Epithelial cell of esophagus (primary cell): ENCODE measurements around the gene SLC2A4.
"Not testable (repeated sequence)": the region's sequence is repeated elsewhere in the genome, so short reads cannot be mapped to it uniquely, and the experiment has no call there.

Source experiments
- DNase-seq: peaks from one replicate; pipeline ENCODE4 v3.0.0; 2010; ENCODE audit warnings: low read depth
- H3K4me3 ChIP-seq: 2 replicates; pipeline ENCODE4 v1.5.1; 2011; ENCODE audit warnings: mild to moderate bottlenecking, low read length, control low read depth
- CTCF ChIP-seq: IDR thresholded peaks from 2 replicates; pipeline ENCODE4 v1.5.1; 2011; ENCODE audit warnings: low read depth, mild to moderate bottlenecking, low read length, control low read depth, inconsistent platforms; ENCODE audit not compliant: insufficient read depth; ENCODE audit errors: missing control alignments

SLC2A4 gene

DNA sequence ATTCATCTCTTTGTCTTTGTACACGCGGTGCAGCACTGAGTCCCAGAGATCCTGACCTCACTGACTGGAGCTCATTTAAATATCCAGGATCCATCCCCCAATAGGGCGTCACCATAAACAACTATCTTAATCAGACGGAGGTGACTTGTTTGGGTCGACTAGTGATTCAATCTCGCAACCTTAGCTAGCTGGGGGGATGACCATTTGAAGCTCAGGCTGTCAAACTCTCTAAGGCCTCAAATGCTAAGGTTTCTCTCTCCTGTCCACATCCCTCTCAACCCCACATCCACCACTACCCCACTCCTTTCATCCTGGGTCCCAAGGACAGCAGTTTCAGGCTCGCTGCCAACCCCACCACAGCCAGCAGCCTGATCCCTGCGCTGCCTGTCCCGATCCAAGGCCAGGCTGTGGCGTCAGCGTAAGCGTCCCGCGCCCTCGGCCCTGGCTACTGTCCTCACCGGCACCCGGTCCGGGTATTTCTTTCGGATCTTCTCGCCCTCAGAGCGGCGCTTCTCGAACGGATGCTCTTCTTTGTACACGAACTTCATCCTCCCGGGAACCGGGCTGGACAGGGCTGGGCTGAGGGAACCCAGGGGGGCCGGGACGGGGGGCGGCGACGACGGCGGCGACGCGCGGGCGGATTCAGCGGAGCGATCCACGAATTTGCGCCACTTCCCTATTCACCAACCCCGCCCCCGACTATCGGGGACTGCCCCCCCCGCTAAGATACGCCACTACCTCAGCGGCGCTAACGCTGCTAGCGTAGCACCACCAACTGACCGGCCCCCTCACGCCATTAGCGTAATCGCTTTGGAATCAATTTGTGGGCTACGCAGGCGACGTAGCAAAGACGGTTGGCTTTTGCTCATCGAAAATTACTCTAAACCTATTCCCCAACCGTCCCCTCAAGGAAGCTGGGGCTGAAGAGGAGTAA is 39.5 kb upstream of the SLC2A4 start, which contains the start of gene GABARAP:
Gene GABARAP (minus strand): TSS at position 667 of the 934 bp plus-strand sequence. CDS start 119 bp downstream, at position 548.
- peak; percentile 89 for DNase-seq
- peak within 1 kb of the TSS; percentile 96 for H3K4me3 ChIP-seq
- TF ChIP-seq CTCF: no peak

- peak; percentile 95 for DNase-seq
- no peak for TF ChIP-seq CTCF
- peak overlapping the region; percentile 96 for H3K4me3 ChIP-seq
Measured at GRCh38 chr17:7242717-7243452, 38.6 kb upstream of the SLC2A4 start.

- TF ChIP-seq CTCF: no peak
- no peak for DNase-seq
- H3K4me3 ChIP-seq: peak overlapping the region; percentile 96
Measured at GRCh38 chr17:7243453-7243729, 38.1 kb upstream of the SLC2A4 start.

GRCh38 chr17:7243838-7244237 is 37.7 kb upstream of the SLC2A4 start:
- not testable (repeated sequence) for H3K4me3 ChIP-seq, DNase-seq

- TF ChIP-seq CTCF: no peak
- no peak overlapping the region for H3K4me3 ChIP-seq
- DNase-seq: no peak
Measured at GRCh38 chr17:7246779-7247178, 34.7 kb upstream of the SLC2A4 start.

- no peak for TF ChIP-seq CTCF
- DNase-seq: no peak
- H3K4me3 ChIP-seq: no peak overlapping the region
Measured at GRCh38 chr17:7248796-7249195, 32.7 kb upstream of the SLC2A4 start.

DNA sequence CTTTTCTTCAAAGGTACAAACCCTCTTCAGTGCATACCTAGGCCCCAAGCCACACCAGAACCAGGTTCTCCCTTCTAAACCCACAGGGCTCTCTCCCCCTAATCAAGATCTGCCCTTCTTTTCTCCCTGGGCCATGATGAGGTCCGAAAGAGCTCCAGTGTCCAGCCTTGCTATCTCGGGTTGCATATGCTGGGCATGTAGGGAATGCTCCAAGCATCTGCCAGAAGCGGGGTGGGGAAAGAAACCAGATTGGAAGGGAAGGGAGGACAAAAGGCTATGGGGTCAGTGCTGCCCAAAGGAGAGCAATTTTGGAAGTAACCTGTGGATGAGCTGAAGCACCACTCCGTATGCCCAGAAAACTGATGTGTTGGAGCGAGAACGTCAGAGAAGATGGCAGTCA is 32.3 kb upstream of the SLC2A4 start:
- TF ChIP-seq CTCF: no peak
- no peak overlapping the region for H3K4me3 ChIP-seq
- DNase-seq: no peak
